ENCODE measurements around the gene TMEM123.

The TMEM123 gene

GRCh38 chr11:102347462-102348370 lies 104.8 kb downstream of the TMEM123 start:
- peak; percentile 31 for DNase-seq

- DNase-seq = peak; percentile 95
Measured at GRCh38 chr11:102346748-102347461, 105.7 kb downstream of the TMEM123 start, which contains the start of gene BIRC2. BIRC2 (plus strand) TSS chr11:102347214; CDS start chr11:102349855, 2,641 bp downstream.

- DNase-seq = no peak
Measured at GRCh38 chr11:102346456-102346747, 106.2 kb downstream of the TMEM123 start.

Measured in CD4-positive, alpha-beta T cell treated with Interleukin-6 for 4 hours (primary cell).